LNCaP clone FGC (cell line): Measurements from ENCODE around the gene CMPK1.
A peak's percentile ranks its signal among the peaks of the same experiment; 100 is the strongest.

ENCODE experiments used
- DNase-seq: peaks from one replicate; pipeline ENCODE4 v3.0.0-alpha.2; 2011; ENCODE audit warnings: low read depth
- H3K4me3 ChIP-seq: 2 replicates; pipeline ENCODE4 v1.5.1; 2011; ENCODE audit warnings: mild to moderate bottlenecking, low read depth, low read length, control low read depth
- TF ChIP-seq, protein P1 (sequence below): IDR thresholded peaks from 2 replicates; pipeline ENCODE4 v1.5.1; 2012; ENCODE audit warnings: mild to moderate bottlenecking; ENCODE audit not compliant: control insufficient read depth, insufficient read depth; ENCODE audit errors: extremely low read depth

CMPK1 gene

DNA sequence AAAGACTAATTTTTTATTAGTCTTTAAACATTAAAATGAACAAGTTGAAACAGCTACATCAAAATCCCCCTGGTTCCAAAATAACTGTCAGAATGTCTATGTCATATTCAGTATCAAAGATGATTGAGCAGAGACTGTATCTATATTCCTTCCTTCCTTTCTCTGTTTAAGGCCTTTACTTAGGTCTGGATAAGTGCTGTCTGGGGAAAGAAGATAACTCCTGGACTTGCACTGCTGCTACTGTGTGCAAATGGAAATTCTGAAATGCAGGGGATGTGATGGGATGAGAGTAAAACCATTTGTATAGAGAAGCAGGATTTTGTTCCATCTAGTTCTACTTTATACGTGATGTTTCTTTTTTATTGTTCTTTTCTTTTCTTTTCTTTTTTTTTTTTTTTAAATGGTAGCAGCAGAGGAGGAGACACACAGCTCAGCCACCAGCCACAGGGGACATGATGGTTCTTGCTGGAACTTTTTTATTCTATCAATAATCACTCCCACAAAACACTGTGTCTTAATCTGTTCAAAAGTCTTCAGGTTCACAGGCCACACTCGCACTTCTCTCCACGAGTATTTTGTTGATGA is 48.9 kb downstream of the CMPK1 start:
- TF ChIP-seq, protein P1, sequence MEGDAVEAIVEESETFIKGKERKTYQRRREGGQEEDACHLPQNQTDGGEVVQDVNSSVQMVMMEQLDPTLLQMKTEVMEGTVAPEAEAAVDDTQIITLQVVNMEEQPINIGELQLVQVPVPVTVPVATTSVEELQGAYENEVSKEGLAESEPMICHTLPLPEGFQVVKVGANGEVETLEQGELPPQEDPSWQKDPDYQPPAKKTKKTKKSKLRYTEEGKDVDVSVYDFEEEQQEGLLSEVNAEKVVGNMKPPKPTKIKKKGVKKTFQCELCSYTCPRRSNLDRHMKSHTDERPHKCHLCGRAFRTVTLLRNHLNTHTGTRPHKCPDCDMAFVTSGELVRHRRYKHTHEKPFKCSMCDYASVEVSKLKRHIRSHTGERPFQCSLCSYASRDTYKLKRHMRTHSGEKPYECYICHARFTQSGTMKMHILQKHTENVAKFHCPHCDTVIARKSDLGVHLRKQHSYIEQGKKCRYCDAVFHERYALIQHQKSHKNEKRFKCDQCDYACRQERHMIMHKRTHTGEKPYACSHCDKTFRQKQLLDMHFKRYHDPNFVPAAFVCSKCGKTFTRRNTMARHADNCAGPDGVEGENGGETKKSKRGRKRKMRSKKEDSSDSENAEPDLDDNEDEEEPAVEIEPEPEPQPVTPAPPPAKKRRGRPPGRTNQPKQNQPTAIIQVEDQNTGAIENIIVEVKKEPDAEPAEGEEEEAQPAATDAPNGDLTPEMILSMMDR, result no peak
- DNase-seq, result no peak
- H3K4me3 ChIP-seq, result no peak overlapping the region

DNA sequence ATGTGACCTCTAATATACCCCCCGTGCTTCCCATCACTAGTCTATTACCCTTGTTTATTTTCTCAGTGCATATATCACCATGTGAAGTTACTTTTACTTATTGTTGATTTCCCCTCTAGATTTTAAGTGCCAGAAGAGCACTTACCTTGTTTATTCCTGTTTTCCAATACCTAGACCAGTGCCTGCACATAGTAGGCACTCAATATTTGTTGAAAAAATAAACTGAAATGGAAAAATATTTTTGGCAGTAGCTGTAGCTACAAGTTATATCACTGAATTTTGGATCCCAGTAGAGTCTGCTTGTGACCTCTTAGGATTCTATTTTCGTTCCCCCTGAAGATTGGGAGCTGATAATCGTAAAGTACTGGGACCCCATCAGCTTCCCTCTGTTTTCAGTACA is 50.5 kb downstream of the CMPK1 start:
- TF ChIP-seq, protein P1, result no peak
- no peak for DNase-seq
- H3K4me3 ChIP-seq, result no peak overlapping the region

- TF ChIP-seq, protein P1, result no peak
- H3K4me3 ChIP-seq, result no peak overlapping the region
- no peak for DNase-seq
These were observed 51.4 kb downstream of the CMPK1 start for GRCh38 chr1:47385020-47385419.

- no peak for DNase-seq
- H3K4me3 ChIP-seq, result no peak overlapping the region
- TF ChIP-seq, protein P1, result no peak
These were observed 52.7 kb downstream of the CMPK1 start for GRCh38 chr1:47386268-47386667.

- TF ChIP-seq, protein P1, result no peak
- no peak overlapping the region for H3K4me3 ChIP-seq
- DNase-seq, result no peak
These were observed 54.7 kb downstream of the CMPK1 start for GRCh38 chr1:47388030-47388890.

DNA sequence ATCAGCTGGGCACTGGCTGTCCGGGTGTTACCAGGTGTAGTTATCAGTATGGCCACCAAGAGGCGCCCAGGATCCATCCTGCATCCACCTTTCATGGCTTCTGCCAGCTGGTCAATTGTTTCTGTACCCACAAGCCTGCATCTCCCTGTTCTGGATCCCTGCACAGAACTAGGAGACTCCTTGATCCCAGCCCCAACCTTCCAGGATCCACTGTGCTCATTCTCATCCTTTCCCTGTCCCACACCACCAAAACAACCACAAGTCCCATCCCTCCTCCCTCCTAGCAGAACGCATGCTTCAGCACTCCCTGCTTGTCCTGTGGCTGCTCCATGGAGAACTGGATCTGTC is 55.3 kb downstream of the CMPK1 start:
- TF ChIP-seq, protein P1, result peak; percentile 87
- peak; percentile 21 for DNase-seq
- H3K4me3 ChIP-seq, result no peak overlapping the region

GRCh38 chr1:47389731-47390130 is 56.1 kb downstream of the CMPK1 start:
- TF ChIP-seq, protein P1, result no peak
- DNase-seq, result no peak
- H3K4me3 ChIP-seq, result no peak overlapping the region
